Thymus (tissue), 11 donors: ENCODE data around the gene FBXO34. TPM values are rescaled to one million over a fixed set of nuclear protein-coding genes. Genes with fewer than 3 reads are reported as not detected.

Experiments used
- DNase-seq, 9 donors: peaks; one replicate each; pipeline ENCODE4 v3.0.0-alpha.2; 2013; ENCODE audit warnings: low spot score in 9 of 9, low read depth in 6 of 9, missing footprints in 1 of 9
- H3K27ac ChIP-seq, 2 donors: one replicate each; pipeline ENCODE4 v1.5.1; 2013; ENCODE audit warnings: control low read depth in 1 of 2, low read depth in 1 of 2, low read length in 1 of 2, mild to moderate bottlenecking in 1 of 2, moderate library complexity in 1 of 2
- H3K27me3 ChIP-seq, 2 donors: one replicate each; pipeline ENCODE4 v1.5.1; 2013; ENCODE audit warnings: low read length in 1 of 2; ENCODE audit not compliant: control insufficient read depth in 2 of 2, insufficient read depth in 1 of 2
- H3K36me3 ChIP-seq, 2 donors: one replicate each; pipeline ENCODE4 v1.5.1; 2013; ENCODE audit warnings: low read length in 1 of 2, mild to moderate bottlenecking in 1 of 2, moderate library complexity in 1 of 2; ENCODE audit not compliant: control insufficient read depth in 2 of 2, insufficient read depth in 2 of 2
- H3K4me1 ChIP-seq, 2 donors: one replicate each; pipeline ENCODE4 v1.5.1; 2013; ENCODE audit warnings: low read length in 2 of 2; ENCODE audit not compliant: control insufficient read depth in 2 of 2, insufficient read depth in 2 of 2
- H3K4me3 ChIP-seq, 2 donors: one replicate each; pipeline ENCODE4 v1.5.1; 2013; ENCODE audit warnings: low read length in 2 of 2, control low read depth in 1 of 2, mild to moderate bottlenecking in 1 of 2
- H3K9me3 ChIP-seq, 2 donors: one replicate each; pipeline ENCODE4 v1.5.1; 2013; ENCODE audit warnings: low read length in 1 of 2, mild to moderate bottlenecking in 1 of 2; ENCODE audit not compliant: control insufficient read depth in 2 of 2, insufficient read depth in 1 of 2
- WGBS: extraction: QIAGEN DNeasy Blood & Tissue Kit; methylation state at CpG from one replicate; pipeline ENCODE4 v1.1.7; 2013; 5-methylcytosine and 5-hydroxymethylcytosine counted together
- polyA plus RNA-seq: library from polyadenylated mRNA; stranded (reverse); fragments of 200-250 nt; gene quantifications from one replicate; pipeline ENCODE4 v1.2.3, GENCODE V29; 2013
- total RNA-seq: library from RNA; stranded (reverse); fragments of 120-200 nt; gene quantifications from one replicate; pipeline ENCODE4 v1.2.4, GENCODE V29; 2013
- donor health status: healthy.

Gene FBXO34
- total and polyA plus RNA-seq, 2 donors: 15.8 to 23.3 TPM

DNA sequence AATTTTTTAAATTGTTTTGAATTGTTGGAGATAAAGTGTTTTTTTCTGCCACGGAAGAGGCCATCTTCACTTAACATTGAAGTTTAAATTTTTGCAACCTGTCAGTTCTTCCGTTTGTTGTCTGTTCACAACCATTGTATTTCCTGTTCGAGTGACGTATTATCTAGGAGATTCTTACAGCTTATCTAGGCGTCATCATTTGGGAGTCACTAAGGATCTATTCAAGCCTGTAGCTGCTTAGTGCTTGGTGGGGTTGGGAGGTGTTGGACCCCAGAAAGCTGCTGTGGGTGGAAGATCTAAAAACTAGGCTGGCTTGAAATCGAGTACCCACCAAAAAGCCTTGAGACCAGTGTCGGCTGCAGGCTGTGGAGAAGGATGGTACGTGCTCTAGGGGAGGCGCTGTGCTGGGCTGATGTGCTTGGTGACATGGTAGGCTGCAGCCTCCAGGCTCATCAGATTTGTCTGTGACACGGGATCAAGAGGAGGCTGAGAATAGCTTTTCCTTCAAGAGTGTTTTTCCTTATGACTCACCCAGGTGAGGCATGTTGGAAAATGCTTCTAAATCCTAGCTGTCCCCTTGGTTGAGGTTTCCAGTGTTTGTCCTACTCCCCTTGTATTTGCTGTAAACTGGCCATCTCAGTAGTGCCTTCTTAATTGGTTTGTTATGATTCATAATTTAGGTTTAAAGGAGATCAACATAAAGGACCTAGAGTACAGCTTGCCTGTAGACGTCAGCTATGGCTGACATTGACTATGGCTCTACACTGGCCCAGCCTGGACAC lies 82.7 kb downstream of the FBXO34 start:
- Histone ChIP-seq H3K27ac (peak overlapping the region in 1 of 2 donors; percentile 22), H3K27me3 (no peaks in the 10 kb centered on the region), H3K9me3 (no peaks in the 10 kb centered on the region), H3K4me1 (peaks cover 0 to 10% of the 10 kb centered on the region in 2 donors), H3K4me3 (no peak overlapping the region), H3K36me3 (peaks cover 28 to 31% of the 10 kb centered on the region in 2 donors)
- 96% methylated on average over 11 of the region's 11 CpGs for WGBS
- DNase-seq: no peak

DNA sequence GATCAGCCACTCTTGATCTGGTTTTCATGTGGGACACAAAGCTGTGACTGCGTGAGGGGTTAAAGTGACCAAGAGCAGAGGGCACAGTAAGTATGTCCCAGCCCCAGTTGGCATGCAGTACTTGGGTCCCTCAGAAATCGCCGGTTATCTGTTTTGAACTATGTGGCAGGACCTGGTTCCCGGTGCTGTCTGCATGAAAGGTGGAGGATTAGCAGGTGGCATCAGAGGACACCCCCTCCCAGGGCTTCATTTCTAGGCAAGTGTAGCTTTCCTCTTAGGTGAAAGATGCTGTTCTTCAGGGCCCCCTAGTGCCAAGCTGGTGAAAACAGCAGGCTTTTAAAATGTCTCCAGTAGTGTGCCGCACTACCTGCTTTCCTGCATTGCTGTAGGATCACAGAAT lies 83.3 kb downstream of the FBXO34 start:
- Histone ChIP-seq H3K9me3 (no peaks in the 10 kb centered on the region), H3K36me3 (peaks cover 28 to 31% of the 10 kb centered on the region in 2 donors), H3K4me3 (no peak overlapping the region), H3K27me3 (no peaks in the 10 kb centered on the region), H3K4me1 (peaks cover 0 to 10% of the 10 kb centered on the region in 2 donors), H3K27ac (peak overlapping the region in 1 of 2 donors; percentile 22)
- peak in 8 of 9 donors; percentile 30 to 82 (median 54) for DNase-seq
- 60% methylated on average over 5 of the region's 5 CpGs for WGBS

DNA sequence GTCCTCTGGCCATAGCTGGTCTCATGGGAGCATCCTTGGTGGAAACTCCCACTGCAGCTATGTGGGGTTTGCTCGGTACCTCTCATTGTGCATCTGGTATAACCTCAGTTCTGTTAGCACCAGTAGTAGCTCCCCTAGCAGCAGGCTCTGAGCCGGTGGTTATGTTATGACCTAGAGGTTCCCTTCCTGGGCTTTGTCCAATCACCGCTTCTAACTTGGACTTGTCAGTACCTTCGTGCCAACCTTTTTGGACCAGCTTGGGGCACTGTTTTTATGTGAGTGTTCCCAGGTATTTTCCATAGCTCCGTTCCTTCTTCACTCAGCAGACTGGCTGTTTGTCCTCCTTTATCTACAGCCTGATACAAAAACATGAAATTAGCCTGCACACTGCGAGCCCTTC lies 84.7 kb downstream of the FBXO34 start:
- peaks cover 22 to 23% of the 10 kb centered on the region in 2 donors for H3K36me3 ChIP-seq
- WGBS: 97% methylated on average over 6 of the region's 6 CpGs
- no peaks in the 10 kb centered on the region for H3K27me3 ChIP-seq
- H3K27ac ChIP-seq: no peak overlapping the region
- no peak for DNase-seq
- H3K4me1 ChIP-seq: peaks cover 0 to 10% of the 10 kb centered on the region in 2 donors
- no peak overlapping the region for H3K4me3 ChIP-seq
- H3K9me3 ChIP-seq: no peaks in the 10 kb centered on the region

DNA sequence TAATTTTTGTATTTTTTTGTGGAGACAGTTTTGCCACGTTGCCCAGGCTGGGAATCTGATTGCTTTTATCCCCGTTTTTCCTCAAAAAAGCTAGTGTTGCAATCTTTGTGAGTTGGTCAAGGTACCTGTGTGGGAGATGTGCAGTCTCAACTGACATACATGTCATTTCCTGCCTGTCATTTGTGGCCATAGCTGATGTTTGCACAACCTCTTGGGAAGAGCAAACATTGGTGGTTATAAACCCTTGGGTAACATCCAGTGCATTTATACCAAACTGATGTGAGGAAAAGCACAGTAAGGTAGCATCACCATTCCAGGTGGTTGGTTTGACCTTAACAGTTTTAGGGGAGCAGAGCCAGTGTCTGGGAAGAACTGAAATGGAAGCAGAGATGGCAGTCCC lies 85.7 kb downstream of the FBXO34 start:
- no peak for DNase-seq
- WGBS: 89% methylated on average over 2 of the region's 2 CpGs
- Histone ChIP-seq H3K36me3 (peaks cover 13% of the 10 kb centered on the region in 2 donors), H3K27ac (no peak overlapping the region), H3K9me3 (no peaks in the 10 kb centered on the region), H3K27me3 (no peaks in the 10 kb centered on the region), H3K4me3 (no peak overlapping the region), H3K4me1 (peaks cover 0 to 10% of the 10 kb centered on the region in 2 donors)

DNA sequence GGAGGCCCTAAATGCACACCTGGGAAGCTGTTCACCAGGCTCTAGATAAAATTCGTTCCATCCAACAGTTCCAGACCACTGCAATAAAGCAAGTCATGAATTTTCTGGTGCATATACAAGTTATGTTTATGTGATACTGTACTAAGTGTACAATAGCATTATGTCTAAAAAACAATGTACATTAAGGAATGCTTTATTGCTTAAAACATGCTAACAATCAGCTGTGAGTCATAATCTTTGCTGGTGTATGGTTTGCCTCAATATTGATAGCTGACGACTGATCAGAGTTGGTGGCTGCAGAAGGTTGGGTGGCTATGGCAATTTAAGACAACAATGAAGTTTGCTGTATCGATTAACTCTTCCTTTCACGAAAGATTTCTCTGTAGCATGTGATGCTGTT lies 88.1 kb downstream of the FBXO34 start:
- Histone ChIP-seq H3K4me1 (peaks cover 0 to 8% of the 10 kb centered on the region in 2 donors), H3K9me3 (no peaks in the 10 kb centered on the region), H3K27ac (no peak overlapping the region), H3K36me3 (peaks cover 2 to 4% of the 10 kb centered on the region in 2 donors), H3K27me3 (no peaks in the 10 kb centered on the region), H3K4me3 (no peak overlapping the region)
- 97% methylated on average over 4 of the region's 4 CpGs for WGBS
- no peak for DNase-seq

DNA sequence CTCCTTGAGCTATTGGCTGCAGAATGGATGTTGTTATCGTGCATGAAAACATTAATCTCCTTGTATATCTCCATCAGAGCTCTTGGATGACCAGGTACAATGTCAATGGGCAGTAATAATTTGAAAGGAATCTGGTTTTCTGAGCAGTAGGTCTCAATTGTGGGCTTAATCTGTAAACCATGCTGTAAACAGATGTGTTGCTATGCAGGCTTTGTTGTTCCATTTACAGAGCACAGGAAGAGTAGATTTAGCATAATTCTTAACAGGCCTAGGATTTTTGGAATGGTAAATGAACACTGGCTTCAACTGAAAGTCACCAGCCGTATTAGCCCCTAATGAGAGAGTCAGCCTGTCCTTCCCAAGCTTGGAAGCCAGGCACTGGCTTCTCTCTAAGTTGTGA lies 90.0 kb downstream of the FBXO34 start:
- no peaks in the 10 kb centered on the region for H3K9me3 ChIP-seq
- WGBS: 99% methylated on average over 2 of the region's 2 CpGs
- H3K4me3 ChIP-seq: no peak overlapping the region
- H3K27me3 ChIP-seq: no peaks in the 10 kb centered on the region
- no peak for DNase-seq
- H3K4me1 ChIP-seq: no peaks in the 10 kb centered on the region
- H3K36me3 ChIP-seq: peaks cover 0 to 8% of the 10 kb centered on the region in 2 donors
- no peak overlapping the region for H3K27ac ChIP-seq

DNA sequence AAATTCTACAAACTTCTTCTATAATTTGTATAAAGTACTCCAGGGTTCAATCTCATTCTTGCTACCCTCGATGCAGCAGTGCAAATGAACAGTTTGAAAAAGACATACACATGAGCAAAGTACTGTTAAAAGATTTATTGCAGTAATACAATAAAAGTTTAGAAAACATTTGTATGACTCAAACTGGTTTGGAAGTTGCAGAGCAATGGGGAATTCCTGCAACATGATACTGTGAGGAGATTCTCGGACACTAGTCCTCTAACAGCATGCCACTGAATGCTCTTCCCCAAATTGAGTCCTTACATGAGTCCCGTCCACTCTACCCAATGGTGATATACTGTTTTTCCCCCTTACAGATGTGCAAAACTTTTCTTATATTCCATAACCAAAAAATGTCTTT lies 95.0 kb downstream of the FBXO34 start:
- no peaks in the 10 kb centered on the region for H3K4me1 ChIP-seq
- no peaks in the 10 kb centered on the region for H3K27me3 ChIP-seq
- no peak overlapping the region for H3K27ac ChIP-seq
- H3K9me3 ChIP-seq: no peaks in the 10 kb centered on the region
- H3K4me3 ChIP-seq: no peak overlapping the region
- H3K36me3 ChIP-seq: peaks cover 18 to 19% of the 10 kb centered on the region in 2 donors
- DNase-seq: no peak
- 95% methylated on average over 3 of the region's 3 CpGs for WGBS

DNA sequence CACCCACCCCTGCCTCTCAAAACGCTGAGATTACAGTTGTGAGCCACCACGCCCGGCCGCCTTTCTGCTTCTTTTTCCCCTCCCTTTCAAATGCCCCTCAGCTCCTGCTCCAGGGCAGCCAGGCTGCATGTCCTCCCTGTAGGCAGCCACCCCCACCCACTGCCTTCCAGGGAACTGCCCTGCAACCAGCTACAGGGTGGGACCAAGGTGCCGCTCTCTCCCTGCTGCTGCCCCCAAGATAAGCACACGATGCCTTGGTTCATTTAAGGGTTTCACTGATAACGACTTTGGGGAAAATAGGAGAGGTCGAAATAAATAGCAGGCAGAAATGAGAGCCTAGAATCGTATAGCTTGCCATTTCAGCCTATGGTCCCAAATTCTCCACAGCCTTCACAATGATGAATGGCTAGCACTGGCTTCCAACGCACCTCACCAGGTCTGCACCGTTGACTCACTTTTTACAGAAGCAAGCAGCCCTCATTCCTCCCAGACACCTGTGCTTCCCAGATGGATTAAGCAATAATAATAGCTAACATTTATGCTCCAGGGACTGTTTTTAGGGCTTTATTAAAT lies 99.7 kb downstream of the FBXO34 start:
- peaks cover 12 to 18% of the 10 kb centered on the region in 2 donors for H3K36me3 ChIP-seq
- no peaks in the 10 kb centered on the region for H3K27me3 ChIP-seq
- no peak overlapping the region for H3K4me3 ChIP-seq
- H3K27ac ChIP-seq: no peak overlapping the region
- no peak for DNase-seq
- 93% methylated on average over 11 of the region's 11 CpGs for WGBS
- H3K9me3 ChIP-seq: no peaks in the 10 kb centered on the region
- H3K4me1 ChIP-seq: peaks cover 3 to 5% of the 10 kb centered on the region in 2 donors

DNA sequence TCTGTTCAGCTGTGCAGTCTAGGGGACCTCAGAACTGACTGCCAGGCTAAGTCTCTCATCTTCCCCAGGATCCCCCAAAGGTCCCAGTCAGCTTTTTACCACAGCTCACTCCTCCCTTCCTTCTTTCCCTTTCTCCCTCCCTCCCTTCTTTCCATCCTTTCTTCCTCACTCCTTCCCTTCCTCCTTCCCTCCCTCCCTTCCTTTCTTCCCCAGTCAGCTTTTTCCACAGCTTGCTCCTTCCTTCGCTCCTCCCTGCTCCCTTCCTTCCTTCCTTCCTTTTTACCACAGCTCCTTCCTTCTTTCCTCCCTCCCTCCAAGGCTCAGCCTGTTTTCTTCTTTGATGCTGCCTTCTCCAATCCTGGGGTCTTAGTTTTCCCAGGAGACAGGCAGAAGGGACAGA lies 101.2 kb downstream of the FBXO34 start:
- no peak overlapping the region for H3K4me3 ChIP-seq
- H3K27me3 ChIP-seq: no peaks in the 10 kb centered on the region
- H3K27ac ChIP-seq: no peak overlapping the region
- no peak for DNase-seq
- WGBS: 95% methylated on average over 1 of the region's 1 CpG
- peaks cover 19 to 23% of the 10 kb centered on the region in 2 donors for H3K36me3 ChIP-seq
- H3K4me1 ChIP-seq: peaks cover 3 to 5% of the 10 kb centered on the region in 2 donors
- no peaks in the 10 kb centered on the region for H3K9me3 ChIP-seq
